HG03064 (cell line): ENCODE data around the gene GCNA.

ENCODE experiments used
- ATAC-seq: cut with Tn5 transposase; IDR thresholded peaks from one replicate; pipeline ENCODE4 v1.9.1; 2021; ENCODE audit warnings: low read depth; ENCODE audit not compliant: unreplicated experiment

The GCNA gene

GRCh38 chrX:71578253-71579135 is at the start of gene GCNA:
Gene GCNA, plus strand, starts transcription at chrX:71578437. Its CDS starts 2,385 bp downstream, at chrX:71580822.
- no peak for ATAC-seq

GRCh38 chrX:71532078-71532752 is 46.0 kb upstream of the GCNA start:
- peak; percentile 13 for ATAC-seq

DNA sequence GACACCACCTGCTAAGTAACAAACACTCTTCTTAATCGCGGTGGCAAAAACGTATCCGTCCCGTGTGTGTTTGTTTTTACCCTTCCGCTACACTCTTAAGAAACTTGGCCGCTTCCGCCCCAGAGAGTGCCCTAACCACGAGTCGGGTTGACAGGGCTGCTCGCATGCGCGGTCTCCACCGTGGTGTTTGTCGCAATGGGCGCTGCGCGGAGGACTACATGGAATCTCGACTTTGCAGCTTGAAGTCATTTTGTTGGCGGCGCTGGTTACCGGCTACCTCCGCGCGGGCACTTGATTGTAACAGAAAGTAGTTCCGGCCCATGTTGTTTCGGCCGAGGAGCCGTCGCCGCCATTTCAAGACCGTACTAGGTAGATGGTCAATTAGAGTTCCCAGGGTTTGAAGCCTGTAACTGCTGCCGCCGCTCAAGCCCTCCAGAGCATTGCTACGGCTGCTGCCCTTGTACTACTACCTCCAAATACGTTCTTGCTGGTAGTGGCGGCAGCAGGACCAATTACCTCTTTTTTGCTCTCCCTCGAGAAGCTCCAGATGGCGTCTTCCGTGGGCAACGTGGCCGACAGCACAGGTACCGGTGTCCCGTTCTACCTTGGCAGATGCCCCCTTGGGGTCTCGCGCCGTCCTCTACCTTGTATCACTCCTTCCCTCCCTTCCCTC is 45.3 kb upstream of the GCNA start, which contains the start of gene OGT:
Gene OGT (plus strand): TSS at position 352 of the 673 bp plus-strand sequence. CDS start 196 bp downstream, at position 548.
- peak; percentile 58 for ATAC-seq

- no peak for ATAC-seq
Observed at GRCh38 chrX:71533516-71533850, 44.8 kb upstream of the GCNA start.

GRCh38 chrX:71533851-71534561 is 44.2 kb upstream of the GCNA start:
- no peak for ATAC-seq

- ATAC-seq = no peak
Observed at GRCh38 chrX:71534773-71535544, 43.3 kb upstream of the GCNA start.

- ATAC-seq = no peak
Observed at GRCh38 chrX:71536285-71536684, 42.0 kb upstream of the GCNA start.

DNA sequence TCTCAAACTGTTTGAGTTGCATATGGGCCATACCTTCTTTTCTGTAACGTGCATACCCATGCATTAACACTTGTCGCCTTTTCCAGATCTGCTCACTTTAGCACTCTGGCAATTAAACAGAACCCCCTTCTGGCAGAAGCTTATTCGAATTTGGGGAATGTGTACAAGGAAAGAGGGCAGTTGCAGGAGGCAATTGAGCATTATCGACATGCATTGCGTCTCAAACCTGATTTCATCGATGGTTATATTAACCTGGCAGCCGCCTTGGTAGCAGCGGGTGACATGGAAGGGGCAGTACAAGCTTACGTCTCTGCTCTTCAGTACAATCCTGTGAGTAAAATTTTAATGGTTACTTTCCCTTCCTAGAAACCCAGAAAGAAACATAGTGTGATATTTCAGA is 40.5 kb upstream of the GCNA start:
- ATAC-seq = no peak

DNA sequence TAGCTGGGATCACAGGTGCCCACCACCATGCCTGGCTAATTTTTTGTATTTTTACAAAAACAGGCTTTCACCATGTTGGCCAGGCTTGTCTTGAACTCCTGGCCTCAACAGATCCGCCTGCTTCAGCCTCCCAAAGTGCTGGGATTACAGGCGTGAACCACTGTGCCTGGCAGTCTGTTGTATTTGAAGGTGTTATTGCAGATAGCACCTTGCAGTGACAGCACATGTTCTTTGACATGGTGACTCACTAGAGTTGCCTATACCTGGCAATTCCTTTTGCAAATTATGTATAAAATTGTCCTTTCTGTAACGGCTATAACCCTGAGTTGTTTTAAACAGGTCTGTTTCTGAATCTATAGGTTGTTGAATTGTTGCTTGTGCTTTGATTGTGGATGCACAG is 37.4 kb upstream of the GCNA start:
- ATAC-seq = peak; percentile 24

DNA sequence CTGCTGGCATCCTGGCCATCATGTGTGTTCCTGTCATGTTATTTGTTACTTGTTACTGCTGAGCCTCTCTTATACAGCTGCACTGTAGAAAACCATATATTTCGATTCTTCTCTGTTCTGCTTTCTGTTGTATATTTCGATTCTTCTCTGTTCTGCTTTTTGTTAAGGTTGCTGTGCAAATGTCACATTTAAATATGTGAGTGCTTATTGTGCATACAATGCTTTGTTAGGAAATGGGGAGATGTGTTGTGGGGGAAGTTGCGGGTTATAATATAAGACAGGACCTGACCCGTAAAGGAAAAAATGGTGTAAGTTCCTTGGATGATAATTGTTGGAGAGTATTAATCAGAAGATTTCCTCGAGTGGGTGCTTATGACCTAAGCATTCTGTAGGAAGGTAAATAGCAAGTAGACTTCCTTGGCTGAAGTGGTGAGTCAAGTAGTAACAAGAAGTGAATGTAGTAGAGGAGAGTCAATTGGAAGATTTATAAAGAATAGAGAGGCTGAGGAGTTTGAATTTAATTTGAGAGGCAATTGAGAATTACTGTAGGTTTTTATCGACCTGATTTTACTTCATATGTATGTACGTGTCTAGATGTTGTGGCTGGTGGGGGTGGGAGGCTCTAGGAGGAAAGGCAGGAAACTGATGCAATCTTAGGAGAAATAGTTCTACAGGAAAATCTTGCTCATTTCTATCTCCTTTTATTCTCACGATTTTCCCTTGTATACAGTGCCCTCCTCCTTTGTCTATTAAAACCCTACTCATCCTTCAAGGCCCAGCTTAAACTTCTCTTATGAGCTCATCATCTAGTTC is 36.8 kb upstream of the GCNA start:
- peak; percentile 77 for ATAC-seq

- ATAC-seq = no peak
Observed at GRCh38 chrX:71542411-71542810, 35.8 kb upstream of the GCNA start.

GRCh38 chrX:71542825-71543224 is 35.4 kb upstream of the GCNA start:
- no peak for ATAC-seq

DNA sequence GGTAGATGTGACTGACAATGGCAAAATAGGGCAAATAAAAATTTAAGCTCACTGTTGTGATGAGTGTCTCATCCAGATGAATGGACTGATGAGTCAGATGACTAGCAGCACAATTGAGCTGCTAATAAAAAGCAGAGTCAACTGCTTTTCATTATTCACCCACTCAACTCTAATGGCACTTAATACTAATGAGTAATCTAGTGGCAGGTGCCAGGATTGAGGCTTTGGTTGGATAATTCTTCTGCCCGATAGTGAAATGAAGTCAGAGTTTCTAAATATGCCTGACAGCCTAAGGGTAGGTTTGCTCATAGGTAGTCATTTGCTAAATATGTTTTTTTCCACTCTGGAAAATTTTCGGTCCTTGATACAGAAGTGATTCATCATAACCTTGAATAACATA is 34.9 kb upstream of the GCNA start:
- no peak for ATAC-seq

GRCh38 chrX:71545364-71545763 is 32.9 kb upstream of the GCNA start:
- ATAC-seq = no peak

DNA sequence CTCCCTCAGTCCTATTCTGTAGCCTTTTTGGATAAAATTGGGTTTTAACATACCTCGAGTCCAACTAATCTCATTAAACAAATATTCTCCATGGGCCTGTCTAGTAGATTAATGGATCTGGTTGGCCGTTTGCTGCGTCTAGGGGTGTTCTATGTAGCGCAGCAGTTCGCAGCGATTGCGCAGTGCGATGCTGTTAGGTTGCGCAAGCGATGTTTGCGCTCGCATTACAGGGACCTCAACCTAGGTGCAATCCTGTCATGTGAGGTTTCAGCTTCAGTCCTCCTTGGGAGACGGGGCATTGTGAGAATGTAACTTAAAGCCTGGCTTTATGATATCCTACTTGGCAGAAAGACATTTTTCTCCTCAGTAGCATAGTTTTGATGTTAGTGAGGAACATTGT is 31.4 kb upstream of the GCNA start:
- ATAC-seq = no peak

- no peak for ATAC-seq
Observed at GRCh38 chrX:71547339-71547738, 30.9 kb upstream of the GCNA start.

GRCh38 chrX:71549986-71550385 is 28.3 kb upstream of the GCNA start:
- no peak for ATAC-seq

- no peak for ATAC-seq
Observed at GRCh38 chrX:71550578-71550977, 27.7 kb upstream of the GCNA start.

GRCh38 chrX:71556036-71556435 is 22.2 kb upstream of the GCNA start:
- no peak for ATAC-seq
